DND-41 (cell line): Measurements from ENCODE around the gene EYA2.

ENCODE experiments used
- ATAC-seq: fragments of 200-7000 bp; cut with Tn5 transposase; 3 replicates; pipeline ENCODE4 v1.9.1; 2021; ENCODE audit warnings: low read depth; ENCODE audit not compliant: insufficient read depth
- DNase-seq: peaks from one replicate; pipeline ENCODE4 v3.0.0-alpha.2; 2020
- H2AFZ ChIP-seq: 2 replicates; pipeline ENCODE4 v1.6.0; 2012; ENCODE audit warnings: low read depth, low read length
- H3K27ac ChIP-seq: 2 replicates; pipeline ENCODE4 v1.5.1; 2012; ENCODE audit warnings: low read length, inconsistent platforms
- H3K27me3 ChIP-seq: fragments of 200-600 bp; sonication (generic); 2 replicates; pipeline ENCODE4 v1.6.0; 2012; ENCODE audit warnings: low read length, mild to moderate bottlenecking, inconsistent platforms; ENCODE audit not compliant: insufficient read depth, poor library complexity
- H3K36me3 ChIP-seq: 2 replicates; pipeline ENCODE4 v1.5.1; 2012; ENCODE audit warnings: low read length, inconsistent platforms; ENCODE audit not compliant: insufficient read depth
- H3K4me1 ChIP-seq: 2 replicates; pipeline ENCODE4 v1.5.1; 2012; ENCODE audit warnings: mild to moderate bottlenecking, low read length; ENCODE audit not compliant: insufficient read depth
- H3K4me2 ChIP-seq: 2 replicates; pipeline ENCODE4 v1.6.0; 2012; ENCODE audit warnings: mild to moderate bottlenecking, moderate library complexity, low read length, inconsistent platforms; ENCODE audit not compliant: insufficient read depth
- H3K4me3 ChIP-seq, 2 experiments: fragments of 200-600 bp in 1 of 2; shearing (Covaris generic) in 1 of 2; 2 replicates each; pipeline ENCODE4 v1.5.1; 2012 to 2016; ENCODE audit warnings: inconsistent platforms in 2 of 2, low read length in 2 of 2, mild to moderate bottlenecking in 2 of 2, low read depth in 1 of 2, moderate library complexity in 1 of 2
- H3K79me2 ChIP-seq: 2 replicates; pipeline ENCODE4 v1.6.0; 2012; ENCODE audit warnings: low read length, inconsistent platforms; ENCODE audit not compliant: insufficient read depth
- H3K9ac ChIP-seq: 2 replicates; pipeline ENCODE4 v1.6.0; 2012; ENCODE audit warnings: low read depth, mild to moderate bottlenecking, inconsistent platforms, low read length, moderate library complexity
- H3K9me3 ChIP-seq: 2 replicates; pipeline ENCODE4 v1.5.1; 2012; ENCODE audit warnings: low read length, moderate library complexity, mild to moderate bottlenecking, inconsistent platforms; ENCODE audit not compliant: insufficient read depth, severe bottlenecking
- H4K20me1 ChIP-seq: 2 replicates; pipeline ENCODE4 v1.6.0; 2012; ENCODE audit warnings: low read length; ENCODE audit not compliant: insufficient read depth
- EZH2 ChIP-seq: IDR thresholded peaks from 3 replicates; pipeline ENCODE4 v1.6.1; 2012; ENCODE audit warnings: borderline replicate concordance, low read depth, mild to moderate bottlenecking, moderate library complexity, low read length, inconsistent platforms; ENCODE audit not compliant: severe bottlenecking
- TF ChIP-seq, protein P1 (sequence below): IDR thresholded peaks from 2 replicates; pipeline ENCODE4 v1.5.1; 2012; ENCODE audit warnings: borderline replicate concordance, low read length, moderate library complexity, mild to moderate bottlenecking; ENCODE audit not compliant: poor library complexity, severe bottlenecking; ENCODE audit errors: extremely low read depth

The EYA2 gene

DNA sequence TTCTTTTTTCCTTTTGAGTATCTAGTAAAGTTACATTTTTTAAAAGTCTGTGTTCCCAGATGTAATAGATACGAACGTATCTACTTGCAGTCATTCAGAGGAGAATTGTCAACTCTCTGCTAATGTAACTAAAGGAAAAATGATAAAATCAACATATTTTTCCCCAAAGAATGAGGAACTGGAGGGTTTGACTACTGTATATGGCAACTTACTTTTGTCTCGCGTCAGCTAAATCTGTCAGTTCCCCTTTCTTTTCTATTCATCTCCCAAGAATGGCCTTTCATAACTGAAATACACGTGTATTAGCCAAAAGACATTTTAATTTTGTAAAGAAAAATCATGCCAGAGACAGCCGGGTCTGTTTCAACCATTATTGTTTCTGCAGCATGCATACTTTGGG lies 5.4 kb downstream of the EYA2 start:
- Histone ChIP-seq H3K4me2 (no peak overlapping the region), H3K4me3 (no peak overlapping the region), H3K36me3 (no peaks in the 10 kb centered on the region), H4K20me1 (no peaks in the 10 kb centered on the region), H2AFZ (no peak overlapping the region), H3K27me3 (peaks cover 20% of the 10 kb centered on the region), H3K27ac (no peak overlapping the region), H3K9ac (no peak overlapping the region), H3K79me2 (no peaks in the 10 kb centered on the region), H3K9me3 (no peaks in the 10 kb centered on the region), H3K4me1 (no peaks in the 10 kb centered on the region)
- ATAC-seq: no peak
- no peak for DNase-seq
- TF ChIP-seq EZH2: no peak
- TF ChIP-seq, protein P1, sequence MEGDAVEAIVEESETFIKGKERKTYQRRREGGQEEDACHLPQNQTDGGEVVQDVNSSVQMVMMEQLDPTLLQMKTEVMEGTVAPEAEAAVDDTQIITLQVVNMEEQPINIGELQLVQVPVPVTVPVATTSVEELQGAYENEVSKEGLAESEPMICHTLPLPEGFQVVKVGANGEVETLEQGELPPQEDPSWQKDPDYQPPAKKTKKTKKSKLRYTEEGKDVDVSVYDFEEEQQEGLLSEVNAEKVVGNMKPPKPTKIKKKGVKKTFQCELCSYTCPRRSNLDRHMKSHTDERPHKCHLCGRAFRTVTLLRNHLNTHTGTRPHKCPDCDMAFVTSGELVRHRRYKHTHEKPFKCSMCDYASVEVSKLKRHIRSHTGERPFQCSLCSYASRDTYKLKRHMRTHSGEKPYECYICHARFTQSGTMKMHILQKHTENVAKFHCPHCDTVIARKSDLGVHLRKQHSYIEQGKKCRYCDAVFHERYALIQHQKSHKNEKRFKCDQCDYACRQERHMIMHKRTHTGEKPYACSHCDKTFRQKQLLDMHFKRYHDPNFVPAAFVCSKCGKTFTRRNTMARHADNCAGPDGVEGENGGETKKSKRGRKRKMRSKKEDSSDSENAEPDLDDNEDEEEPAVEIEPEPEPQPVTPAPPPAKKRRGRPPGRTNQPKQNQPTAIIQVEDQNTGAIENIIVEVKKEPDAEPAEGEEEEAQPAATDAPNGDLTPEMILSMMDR: no peak

DNA sequence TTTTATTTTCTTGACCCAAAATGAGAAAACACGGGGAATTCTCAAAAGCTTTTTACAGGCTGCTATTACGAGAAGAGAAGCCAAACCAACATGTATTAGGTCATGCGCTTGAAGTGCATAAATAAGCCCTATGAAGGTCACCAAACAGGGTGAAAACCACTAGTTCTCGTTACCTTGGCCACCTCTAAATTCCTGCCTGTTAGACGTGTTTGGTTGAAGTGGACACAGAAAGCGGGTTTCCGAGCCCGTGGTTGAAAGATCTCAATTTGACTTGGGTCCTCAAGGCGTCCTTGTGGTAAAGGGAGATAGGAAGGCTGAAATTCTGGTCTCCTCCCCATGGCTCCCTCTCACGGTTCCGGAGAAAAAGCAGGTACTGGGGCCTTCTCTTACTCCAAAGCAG lies 6.2 kb downstream of the EYA2 start:
- no peak for DNase-seq

DNA sequence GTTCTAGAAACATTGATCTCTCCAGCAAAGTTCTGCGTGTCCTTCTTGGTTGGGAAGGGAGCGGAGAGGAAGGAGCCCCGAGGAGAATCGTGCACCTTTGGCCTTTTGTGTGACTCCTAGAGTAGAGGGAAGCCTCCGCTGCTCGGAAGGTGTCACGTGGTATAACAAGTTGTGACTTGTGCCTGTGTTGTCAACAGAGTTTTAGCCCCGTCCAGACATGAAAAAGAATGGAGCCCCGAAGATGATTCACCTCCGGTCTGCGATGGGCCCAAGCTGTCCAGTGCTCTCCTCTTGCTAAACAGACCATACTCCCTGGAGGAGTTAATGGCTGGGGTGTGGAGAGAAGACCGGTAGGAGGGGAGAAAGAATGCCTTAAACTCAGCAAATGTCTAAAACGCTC lies 7.0 kb downstream of the EYA2 start:
- no peak overlapping the region for H2AFZ ChIP-seq
- H4K20me1 ChIP-seq: no peaks in the 10 kb centered on the region
- H3K4me3 ChIP-seq: no peak overlapping the region
- DNase-seq (no peak), ATAC-seq (no peak)
- no peaks in the 10 kb centered on the region for H3K79me2 ChIP-seq
- H3K27me3 ChIP-seq: peaks cover 20% of the 10 kb centered on the region
- no peaks in the 10 kb centered on the region for H3K9me3 ChIP-seq
- no peak overlapping the region for H3K9ac ChIP-seq
- H3K27ac ChIP-seq: no peak overlapping the region
- no peaks in the 10 kb centered on the region for H3K4me1 ChIP-seq
- TF ChIP-seq, protein P1: no peak
- no peak for TF ChIP-seq EZH2
- H3K36me3 ChIP-seq: no peaks in the 10 kb centered on the region
- H3K4me2 ChIP-seq: no peak overlapping the region

More for the DNA sequence above, 6.2 kb downstream of the EYA2 start:
- Histone ChIP-seq H4K20me1 (no peaks in the 10 kb centered on the region), H3K36me3 (no peaks in the 10 kb centered on the region), H3K4me1 (no peaks in the 10 kb centered on the region), H2AFZ (no peak overlapping the region), H3K9me3 (no peaks in the 10 kb centered on the region), H3K9ac (no peak overlapping the region), H3K79me2 (no peaks in the 10 kb centered on the region), H3K4me2 (no peak overlapping the region), H3K27ac (no peak overlapping the region), H3K27me3 (peaks cover 20% of the 10 kb centered on the region), H3K4me3 (no peak overlapping the region)
- no peak for TF ChIP-seq EZH2
- TF ChIP-seq, protein P1: no peak
- ATAC-seq: no peak

DNA sequence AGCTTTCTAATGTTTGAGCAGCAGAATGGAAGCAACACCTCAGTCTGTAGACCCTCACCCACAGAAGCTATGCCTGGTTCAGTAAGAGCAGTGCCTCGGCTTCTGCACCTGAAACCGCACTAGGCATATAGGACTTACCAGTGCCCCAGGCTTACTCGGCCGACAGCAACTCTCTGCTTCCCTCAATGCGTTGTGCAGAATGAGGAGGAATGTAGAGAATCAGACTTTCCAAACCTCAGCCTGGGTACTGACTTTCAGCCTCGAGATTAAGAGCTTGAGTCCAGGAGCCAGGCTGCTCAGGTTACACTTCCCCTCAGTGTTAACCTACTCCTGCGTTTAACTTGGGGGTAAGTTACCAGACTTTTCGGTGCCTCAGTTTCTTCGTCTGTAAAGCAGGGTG lies 8.6 kb downstream of the EYA2 start:
- no peaks in the 10 kb centered on the region for H3K4me1 ChIP-seq
- H3K9me3 ChIP-seq: no peaks in the 10 kb centered on the region
- no peak for ATAC-seq
- TF ChIP-seq, protein P1: no peak
- no peak for TF ChIP-seq EZH2
- peaks cover 9% of the 10 kb centered on the region for H3K27me3 ChIP-seq
- H3K79me2 ChIP-seq: no peaks in the 10 kb centered on the region
- no peak overlapping the region for H3K27ac ChIP-seq
- H2AFZ ChIP-seq: no peak overlapping the region
- no peak overlapping the region for H3K4me2 ChIP-seq
- H3K4me3 ChIP-seq: no peak overlapping the region
- H4K20me1 ChIP-seq: no peaks in the 10 kb centered on the region
- no peaks in the 10 kb centered on the region for H3K36me3 ChIP-seq
- DNase-seq: no peak
- H3K9ac ChIP-seq: no peak overlapping the region
